DMS53 (cell line): Measurements from ENCODE around the gene SEMA3E.

Source experiments
- DNase-seq: peaks from one replicate; lab custom pipeline; 2025; lab: John Stamatoyannopoulos, UW

SEMA3E gene

GRCh38 chr7:83640731-83641537, 8.0 kb downstream of the SEMA3E start:
- DNase-seq: peak; percentile 60

DNA sequence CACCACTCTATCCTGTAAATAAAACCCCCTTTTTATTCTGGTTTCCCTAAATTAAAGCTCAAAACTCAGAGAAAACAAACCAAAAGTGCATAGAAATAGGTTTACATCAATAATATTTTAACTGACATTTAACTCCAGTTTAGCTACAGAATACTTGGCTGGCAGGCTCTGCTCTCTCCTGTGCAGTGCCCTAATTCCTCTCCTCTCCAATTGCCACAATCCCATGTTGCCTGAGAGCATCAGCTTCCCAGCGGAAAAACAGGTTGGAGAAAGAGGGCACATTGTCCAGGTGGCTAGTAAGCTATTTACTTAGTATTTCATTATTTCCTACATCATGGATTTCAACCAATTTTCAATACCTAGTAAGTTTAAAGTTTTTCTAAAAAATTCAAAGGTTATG, 8.7 kb downstream of the SEMA3E start:
- peak; percentile 73 for DNase-seq

- no peak for DNase-seq
Measured at GRCh38 chr7:83633516-83633915, 15.4 kb downstream of the SEMA3E start.

GRCh38 chr7:83629117-83629880, 19.6 kb downstream of the SEMA3E start:
- no peak for DNase-seq

- DNase-seq: no peak
Measured at GRCh38 chr7:83617858-83618257, 31.1 kb downstream of the SEMA3E start.

- no peak for DNase-seq
Measured at GRCh38 chr7:83614112-83614511, 34.8 kb downstream of the SEMA3E start.

DNA sequence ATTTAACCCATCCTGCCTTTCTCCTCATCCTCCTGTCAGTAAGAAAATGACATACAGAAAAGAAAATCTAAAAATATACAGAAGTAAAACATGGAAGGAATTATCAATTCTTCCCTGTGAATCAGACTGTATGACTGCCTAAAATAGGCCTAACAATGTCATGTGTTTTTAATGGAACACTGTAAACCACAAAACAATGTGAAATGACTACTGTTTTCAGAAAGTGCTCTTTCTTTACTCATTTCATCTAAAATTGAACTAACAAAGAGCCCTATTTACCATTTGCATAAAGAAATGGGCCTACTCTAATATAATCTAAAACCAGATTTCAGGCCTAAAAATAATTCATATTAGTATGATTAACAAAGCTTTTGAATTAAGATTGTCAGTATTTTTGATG, 35.7 kb downstream of the SEMA3E start:
- no peak for DNase-seq

DNA sequence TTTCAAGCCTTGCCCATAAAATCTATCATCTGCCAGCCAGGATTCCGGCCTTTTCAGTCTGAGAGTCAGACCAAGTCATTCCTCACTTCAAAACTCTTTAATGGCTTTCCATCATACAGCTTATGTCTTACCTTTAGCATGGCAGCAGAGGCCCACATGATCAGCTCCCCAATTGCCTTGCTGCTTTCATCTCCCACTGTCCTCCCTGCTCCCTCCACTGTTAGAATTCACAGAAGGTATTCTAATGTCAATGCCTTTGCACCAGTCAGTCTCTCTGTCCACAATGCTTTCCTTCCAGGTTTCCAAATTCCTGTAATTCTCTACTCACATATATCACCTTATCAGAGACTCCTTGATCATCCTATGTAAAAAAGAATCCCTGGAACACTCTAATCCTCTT, 37.2 kb downstream of the SEMA3E start:
- DNase-seq: no peak

DNA sequence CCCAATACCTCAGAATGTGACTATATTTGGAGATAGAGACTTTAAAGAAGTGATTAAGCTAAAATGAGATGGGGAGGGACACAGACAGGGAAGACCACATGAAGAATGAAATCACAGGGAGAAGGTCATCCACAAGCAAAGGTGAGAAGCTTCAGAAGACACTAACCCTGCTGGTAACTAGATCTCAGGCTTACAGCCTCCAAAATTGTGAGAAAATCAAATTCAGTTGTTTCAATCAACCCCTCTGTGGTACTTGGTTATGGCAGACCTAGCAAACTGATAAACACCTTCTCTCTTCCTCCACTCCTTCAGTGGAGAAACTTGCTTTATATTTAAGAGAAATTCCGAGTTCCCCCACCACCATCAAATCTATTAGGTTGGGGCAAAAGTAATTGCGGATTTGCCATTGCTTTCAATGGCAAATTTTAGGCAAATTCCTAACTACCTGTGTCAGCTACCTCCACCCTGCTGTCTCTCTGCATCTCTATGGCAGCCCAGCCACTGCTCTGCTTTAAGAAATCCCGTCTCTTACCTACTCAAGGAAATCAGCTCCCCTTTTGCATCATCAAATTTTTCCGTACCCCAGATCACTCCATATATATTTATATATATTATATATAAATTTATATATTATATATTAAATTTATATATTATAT, 38.2 kb downstream of the SEMA3E start:
- DNase-seq: no peak

- DNase-seq: no peak
Measured at GRCh38 chr7:83608716-83609115, 40.2 kb downstream of the SEMA3E start.

GRCh38 chr7:83603649-83604048, 45.3 kb downstream of the SEMA3E start:
- DNase-seq: no peak

DNA sequence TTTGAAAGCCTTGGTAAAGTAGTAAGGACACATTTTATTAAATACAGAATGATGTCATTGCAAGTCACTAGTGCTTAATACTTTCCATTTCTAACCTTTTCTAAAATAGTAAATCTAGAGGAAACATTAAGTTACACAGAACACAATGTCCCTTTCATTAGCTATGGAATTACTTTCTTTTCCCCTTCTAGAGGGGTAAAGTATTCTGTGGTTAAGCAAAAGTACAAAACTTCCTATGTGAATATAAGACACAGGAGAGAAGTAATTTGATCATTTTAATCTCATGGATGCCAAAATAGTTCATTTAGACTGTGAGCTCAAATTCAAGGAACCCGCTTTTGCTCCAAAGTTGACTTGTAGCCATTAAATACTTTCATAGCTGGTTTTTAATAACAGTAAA, 49.8 kb downstream of the SEMA3E start:
- no peak for DNase-seq

- DNase-seq: peak; percentile 97
Measured at GRCh38 chr7:83593921-83594475, 54.9 kb downstream of the SEMA3E start.

GRCh38 chr7:83588602-83589240, 60.2 kb downstream of the SEMA3E start:
- no peak for DNase-seq

DNA sequence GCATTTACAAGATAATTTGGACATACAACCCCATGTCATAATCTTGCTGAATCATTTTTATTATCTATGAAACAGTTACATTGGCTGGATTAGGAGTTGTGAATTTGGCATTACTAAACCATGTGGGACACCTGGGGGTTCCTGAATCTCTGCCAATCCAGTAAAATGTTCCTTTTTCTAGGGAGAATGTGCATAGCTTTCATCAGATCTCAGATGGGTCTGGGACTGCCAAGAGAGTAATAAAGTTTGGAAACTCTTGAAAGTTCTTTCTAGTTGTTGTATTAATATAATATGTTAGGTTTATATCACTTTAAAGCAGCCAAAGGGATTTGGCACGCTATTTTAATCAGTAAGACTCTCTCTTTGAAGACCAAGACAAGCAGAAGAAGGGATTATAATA, 62.7 kb downstream of the SEMA3E start:
- no peak for DNase-seq

GRCh38 chr7:83581667-83582435, 67.1 kb downstream of the SEMA3E start:
- DNase-seq: no peak

- DNase-seq: peak; percentile 51
Measured at GRCh38 chr7:83579740-83580139, 69.2 kb downstream of the SEMA3E start.

- no peak for DNase-seq
Measured at GRCh38 chr7:83575436-83575835, 73.5 kb downstream of the SEMA3E start.

- DNase-seq: no peak
Measured at GRCh38 chr7:83574616-83575015, 74.3 kb downstream of the SEMA3E start.

DNA sequence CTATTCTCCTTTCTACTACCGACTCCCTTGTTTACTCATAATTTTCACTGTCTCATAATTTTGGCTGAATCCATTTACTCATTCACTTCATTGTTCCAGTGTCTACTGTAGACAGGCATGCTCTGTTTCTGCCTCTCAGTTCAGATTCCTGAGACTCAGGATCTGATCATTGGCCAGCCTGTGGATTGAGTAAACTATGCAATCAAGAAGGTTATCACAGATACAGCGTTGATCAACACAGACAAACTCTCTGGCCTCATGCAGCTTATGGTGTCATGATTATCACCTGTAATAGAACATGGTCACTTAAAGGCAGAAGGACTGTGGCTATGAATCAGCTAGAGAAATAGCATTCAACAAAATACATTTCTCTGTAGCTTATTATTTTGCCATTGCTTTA, 86.0 kb downstream of the SEMA3E start:
- no peak for DNase-seq

DNA sequence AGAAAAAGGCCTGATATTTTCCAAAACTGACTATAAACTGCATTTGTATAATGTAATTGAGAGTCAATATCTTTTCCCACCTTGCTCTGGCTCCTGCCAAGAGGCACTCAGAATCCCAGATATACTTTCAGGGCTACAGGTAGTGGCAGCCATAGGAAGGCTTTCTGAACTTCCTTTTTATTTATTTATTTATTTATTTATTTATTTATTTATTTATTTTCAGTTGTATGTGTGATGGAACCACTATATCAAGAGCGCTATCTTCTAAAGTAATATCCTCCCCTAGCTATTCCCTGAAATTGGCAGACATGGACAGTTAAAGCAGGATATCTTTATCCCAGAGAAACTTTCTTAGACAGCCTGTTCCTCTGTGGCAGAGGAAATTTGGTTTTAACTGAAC, 86.7 kb downstream of the SEMA3E start:
- DNase-seq: no peak
